Memory B cell (primary cell): Measurements from ENCODE around the gene WDFY4.

Experiments
- ATAC-seq: fragments of 150-1000 bp; cut with Tn5 transposase; 2 replicates; pipeline ENCODE4 v1.10.0; 2021; ENCODE audit warnings: low read depth, mild to moderate bottlenecking, moderate library complexity
- DNase-seq, 2 donors: peaks; one replicate each; pipeline ENCODE4 v3.0.0; 2022; ENCODE audit warnings: low spot score in 2 of 2
- H3K27ac Mint-ChIP-seq: one replicate; pipeline ENCODE4 v1.8.0; 2022; ENCODE audit warnings: mild to moderate bottlenecking, moderate library complexity, mixed read lengths
- H3K27me3 Mint-ChIP-seq: one replicate; pipeline ENCODE4 v1.8.0; 2022; ENCODE audit warnings: mixed read lengths
- H3K36me3 Mint-ChIP-seq: one replicate; pipeline ENCODE4 v1.8.0; 2022; ENCODE audit warnings: mild to moderate bottlenecking, mixed read lengths
- H3K4me1 Mint-ChIP-seq: one replicate; pipeline ENCODE4 v1.8.0; 2022; ENCODE audit warnings: mixed read lengths
- H3K4me3 Mint-ChIP-seq: one replicate; pipeline ENCODE4 v1.8.0; 2022; ENCODE audit warnings: mild to moderate bottlenecking, moderate library complexity, mixed read lengths
- H3K9me3 Mint-ChIP-seq: one replicate; pipeline ENCODE4 v1.8.0; 2022; ENCODE audit warnings: mixed read lengths

WDFY4 gene

DNA sequence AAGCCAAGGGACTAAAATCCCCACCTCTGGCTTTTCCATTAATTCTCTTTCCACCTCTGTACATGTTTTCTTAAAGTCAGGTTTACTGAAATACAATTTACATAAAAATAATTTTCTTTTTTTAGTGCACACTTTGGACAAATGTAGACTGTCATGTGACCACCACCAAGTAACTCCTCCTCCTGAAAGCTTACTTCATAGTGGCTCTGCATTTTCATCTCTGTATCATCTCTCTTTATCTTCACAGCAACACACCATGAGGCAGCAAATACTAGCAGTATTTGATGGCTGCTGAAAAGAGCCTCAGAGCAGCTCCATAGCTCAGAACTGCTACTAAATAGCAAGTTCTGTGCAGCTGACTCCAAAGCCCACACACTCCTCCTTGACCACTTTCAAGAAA, 17.3 kb downstream of the WDFY4 start:
- DNase-seq (no peak), ATAC-seq (peak; percentile 19)
- Mint-ChIP-seq H3K36me3 (peaks cover 18% of the 10 kb centered on the region), H3K4me3 (no peak overlapping the region), H3K27me3 (no peaks in the 10 kb centered on the region), H3K9me3 (no peaks in the 10 kb centered on the region), H3K27ac (peak overlapping the region; percentile 79), H3K4me1 (peaks cover 80% of the 10 kb centered on the region)

DNA sequence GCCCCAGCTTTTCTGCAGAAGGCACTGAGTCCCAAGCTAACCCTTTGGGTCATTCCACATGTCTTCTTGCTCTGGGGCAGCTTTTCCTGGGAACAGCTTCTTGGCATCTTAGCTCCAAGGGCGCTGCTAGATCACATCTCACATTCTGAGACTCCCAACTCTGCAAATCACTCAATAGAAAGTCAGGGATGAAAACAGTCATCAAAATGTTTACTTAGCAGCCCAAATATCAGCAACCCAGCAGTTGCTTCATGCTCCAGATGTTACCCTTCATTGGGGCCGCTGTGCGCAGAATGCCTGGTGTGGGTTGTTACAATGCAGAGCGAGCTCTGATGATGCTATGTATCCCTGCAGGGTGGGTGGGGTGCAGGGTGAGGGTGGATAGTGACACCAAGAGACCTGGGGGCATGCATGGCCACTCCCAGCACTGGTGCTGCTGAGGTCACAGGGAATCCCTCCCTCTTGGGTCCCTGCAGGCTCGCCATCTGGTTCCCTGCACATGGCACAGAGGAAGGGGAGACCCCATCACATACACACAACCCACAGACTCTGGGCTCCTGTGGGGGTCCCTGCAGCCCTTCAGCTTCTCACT, 19.0 kb downstream of the WDFY4 start:
- peaks cover 78% of the 10 kb centered on the region for H3K4me1 Mint-ChIP-seq
- H3K36me3 Mint-ChIP-seq: peaks cover 12% of the 10 kb centered on the region
- no peak for ATAC-seq

DNA sequence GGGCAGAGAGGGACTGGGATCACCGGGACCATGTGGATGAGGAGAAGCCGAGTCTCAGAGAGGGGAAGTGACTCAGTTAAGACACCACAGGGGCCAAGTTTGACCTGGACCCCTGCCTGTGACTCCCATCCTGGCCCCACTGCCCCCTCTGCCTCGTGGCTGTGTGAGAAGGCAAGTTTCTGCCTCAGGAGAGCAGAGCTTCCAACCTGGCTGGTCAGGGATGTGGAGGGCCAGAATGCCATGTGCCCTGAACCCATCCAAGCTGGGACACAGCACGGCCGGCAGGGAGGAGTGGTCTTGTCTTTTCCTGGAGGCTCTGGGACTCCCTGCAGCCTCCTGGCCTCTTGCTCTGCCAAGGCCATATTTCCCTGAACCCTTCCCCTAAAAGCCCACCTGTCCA, 19.5 kb downstream of the WDFY4 start:
- Mint-ChIP-seq H3K27me3 (no peaks in the 10 kb centered on the region), H3K27ac (no peak overlapping the region), H3K4me1 (peaks cover 74% of the 10 kb centered on the region), H3K4me3 (no peak overlapping the region), H3K36me3 (peaks cover 12% of the 10 kb centered on the region), H3K9me3 (no peaks in the 10 kb centered on the region)
- ATAC-seq (no peak), DNase-seq (no peak)

More for the DNA sequence above, 19.0 kb downstream of the WDFY4 start:
- H3K27me3 Mint-ChIP-seq: no peaks in the 10 kb centered on the region
- DNase-seq: no peak
- H3K4me3 Mint-ChIP-seq: no peak overlapping the region
- H3K27ac Mint-ChIP-seq: no peak overlapping the region
- H3K9me3 Mint-ChIP-seq: no peaks in the 10 kb centered on the region

DNA sequence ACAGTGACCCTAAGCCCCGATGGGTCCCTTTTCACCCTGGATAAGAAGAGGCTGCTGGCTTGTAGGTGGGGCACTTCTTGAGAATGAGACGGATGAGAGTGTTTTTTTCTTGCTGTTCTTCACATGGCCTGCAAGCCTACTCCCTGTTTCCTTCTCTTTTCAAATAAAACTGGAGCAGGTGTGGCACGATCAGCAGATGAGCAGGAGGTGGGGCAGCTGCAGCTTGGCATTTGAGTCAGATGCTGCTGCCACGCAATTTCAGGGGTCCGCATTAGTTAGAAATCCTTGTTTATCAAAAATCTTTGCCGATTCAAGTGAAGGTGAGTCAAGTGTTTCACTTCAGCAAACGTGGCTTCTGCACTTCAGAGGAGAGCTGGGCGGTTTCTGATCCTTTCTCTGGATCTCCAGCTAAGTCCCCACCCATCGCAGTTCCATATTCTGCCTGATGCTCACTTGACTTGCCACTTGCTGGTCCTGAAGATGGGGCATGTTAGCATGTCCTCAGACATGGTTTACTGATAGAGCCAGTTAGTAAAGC, 20.8 kb downstream of the WDFY4 start:
- Mint-ChIP-seq H3K9me3 (no peaks in the 10 kb centered on the region), H3K27me3 (no peaks in the 10 kb centered on the region), H3K4me1 (peaks cover 65% of the 10 kb centered on the region), H3K4me3 (peak overlapping the region; percentile 65), H3K27ac (peak overlapping the region; percentile 92), H3K36me3 (peaks cover 14% of the 10 kb centered on the region)
- DNase-seq (no peak), ATAC-seq (peak; percentile 53)

DNA sequence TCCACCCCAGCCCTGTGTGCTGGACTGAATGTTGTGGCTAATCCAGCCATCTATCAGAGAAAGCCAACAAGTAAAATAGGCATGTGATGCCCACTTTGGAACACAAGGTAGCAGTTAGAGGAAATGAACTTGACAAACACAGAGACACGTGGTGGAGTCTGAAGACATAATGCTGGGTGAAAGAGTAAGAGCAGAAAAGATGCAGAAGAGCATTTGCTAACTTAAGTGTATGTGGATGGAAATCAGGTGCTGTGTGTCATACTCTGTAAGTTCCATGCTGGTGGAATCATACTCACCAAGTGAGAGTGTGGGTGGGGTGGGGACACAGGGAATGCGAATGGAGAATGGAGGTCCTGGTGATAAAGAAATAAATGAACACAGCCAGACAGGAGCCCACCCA, 22.8 kb downstream of the WDFY4 start:
- Mint-ChIP-seq H3K4me3 (no peak overlapping the region), H3K27ac (peak overlapping the region; percentile 74), H3K4me1 (peaks cover 53% of the 10 kb centered on the region), H3K9me3 (no peaks in the 10 kb centered on the region), H3K27me3 (no peaks in the 10 kb centered on the region), H3K36me3 (peaks cover 14% of the 10 kb centered on the region)
- no peak for DNase-seq
- ATAC-seq: no peak

DNA sequence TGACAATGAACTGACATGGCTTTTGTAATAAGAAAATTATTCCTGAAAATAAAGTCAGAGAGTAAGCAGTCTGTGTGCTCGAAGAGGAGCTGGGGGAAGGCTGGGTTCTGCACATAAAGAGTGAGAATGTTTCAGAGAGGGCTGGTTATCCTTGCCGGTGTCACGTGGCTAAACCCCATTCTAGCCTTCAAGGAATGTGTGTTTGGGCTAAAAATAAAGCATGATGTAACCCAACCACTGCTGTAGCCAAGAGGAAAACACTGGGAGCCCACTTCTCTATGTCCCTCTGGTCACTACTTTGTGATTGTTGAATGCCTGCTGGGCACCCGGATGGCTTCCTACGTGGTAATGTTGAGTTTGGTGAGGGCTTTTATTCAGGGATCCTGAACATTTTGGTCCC, 23.5 kb downstream of the WDFY4 start:
- H3K27me3 Mint-ChIP-seq: no peaks in the 10 kb centered on the region
- H3K27ac Mint-ChIP-seq: peak overlapping the region; percentile 74
- ATAC-seq (no peak), DNase-seq (no peak)
- peaks cover 50% of the 10 kb centered on the region for H3K4me1 Mint-ChIP-seq
- no peak overlapping the region for H3K4me3 Mint-ChIP-seq
- no peaks in the 10 kb centered on the region for H3K9me3 Mint-ChIP-seq
- H3K36me3 Mint-ChIP-seq: peaks cover 16% of the 10 kb centered on the region

DNA sequence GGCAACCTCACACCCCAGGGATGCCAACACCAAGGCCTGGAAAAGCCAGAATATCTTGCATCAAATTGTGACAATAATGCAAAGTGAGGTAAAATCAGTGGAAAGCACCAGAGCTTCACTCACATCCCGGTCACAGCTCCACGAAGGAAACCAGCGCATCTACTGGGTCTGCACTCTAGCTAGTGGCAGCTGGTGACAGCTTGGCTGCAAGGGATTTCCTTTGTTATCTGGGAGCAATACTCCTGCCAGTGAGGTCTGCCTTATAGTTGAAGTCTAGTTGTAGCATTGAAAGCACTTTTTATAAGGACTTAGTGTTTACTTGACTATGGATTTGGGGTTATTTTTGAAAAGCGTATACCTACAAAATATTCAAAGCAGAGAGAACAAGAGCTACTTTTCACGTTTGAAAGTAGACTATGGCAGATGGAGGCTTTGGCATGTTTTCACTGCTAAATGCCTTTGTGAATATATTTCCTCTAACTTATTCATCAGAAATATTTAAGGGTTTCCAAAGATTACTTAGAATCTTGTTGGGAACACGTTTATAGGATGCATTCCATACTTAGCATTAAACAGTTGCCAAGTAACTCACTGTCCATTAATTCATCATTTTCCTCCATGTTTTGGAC, 26.1 kb downstream of the WDFY4 start:
- no peaks in the 10 kb centered on the region for H3K27me3 Mint-ChIP-seq
- ATAC-seq: no peak
- peaks cover 5% of the 10 kb centered on the region for H3K9me3 Mint-ChIP-seq
- H3K36me3 Mint-ChIP-seq: peaks cover 33% of the 10 kb centered on the region
- DNase-seq: no peak
- H3K4me1 Mint-ChIP-seq: peaks cover 49% of the 10 kb centered on the region
- H3K4me3 Mint-ChIP-seq: no peak overlapping the region
- H3K27ac Mint-ChIP-seq: peak overlapping the region; percentile 45

DNA sequence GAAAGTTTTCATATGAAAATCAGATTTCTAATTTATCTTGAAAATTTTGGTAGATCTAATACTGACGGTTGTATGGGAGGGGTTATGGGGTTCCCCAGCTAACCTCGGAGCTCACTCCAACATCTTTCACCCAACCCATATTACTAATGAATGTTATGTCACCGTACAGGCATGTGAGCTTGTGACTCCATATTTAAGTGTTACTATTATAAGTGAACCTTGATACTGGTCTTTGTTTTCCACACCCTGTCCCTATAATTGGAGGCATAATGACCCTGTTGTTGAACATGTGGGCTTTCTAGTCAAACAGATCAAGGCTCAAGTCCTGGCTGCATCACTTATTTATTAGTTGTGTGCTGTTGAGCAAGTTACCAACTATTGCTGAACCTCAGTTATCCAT, 27.2 kb downstream of the WDFY4 start:
- Mint-ChIP-seq H3K27ac (peak overlapping the region; percentile 45), H3K27me3 (no peaks in the 10 kb centered on the region), H3K9me3 (peaks cover 5% of the 10 kb centered on the region), H3K36me3 (peaks cover 35% of the 10 kb centered on the region), H3K4me1 (peaks cover 49% of the 10 kb centered on the region), H3K4me3 (no peak overlapping the region)
- DNase-seq (no peak), ATAC-seq (peak; percentile 29)

DNA sequence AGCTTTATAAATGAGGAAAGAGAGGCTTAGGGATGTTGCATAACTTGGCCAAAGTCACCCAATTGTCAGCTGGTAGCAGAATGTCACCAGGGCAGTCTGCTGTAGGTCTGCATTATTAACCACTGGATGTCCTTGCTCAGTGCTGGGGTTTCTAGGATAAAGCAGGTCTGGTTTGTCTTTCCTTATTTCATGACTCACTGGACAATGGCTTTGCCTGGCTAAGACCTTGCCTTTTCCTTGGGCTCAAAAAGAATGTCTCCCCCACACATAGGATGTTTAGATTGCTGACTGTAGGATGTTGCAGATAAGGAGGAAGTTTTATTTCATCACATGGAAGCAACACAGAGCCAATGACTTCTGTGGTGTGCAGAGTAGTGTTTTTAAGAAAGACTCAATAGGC, 29.4 kb downstream of the WDFY4 start:
- Mint-ChIP-seq H3K4me1 (peaks cover 39% of the 10 kb centered on the region), H3K27ac (peak overlapping the region; percentile 68), H3K27me3 (no peaks in the 10 kb centered on the region), H3K36me3 (peaks cover 32% of the 10 kb centered on the region), H3K4me3 (no peak overlapping the region), H3K9me3 (peaks cover 5% of the 10 kb centered on the region)
- ATAC-seq (no peak), DNase-seq (no peak)

DNA sequence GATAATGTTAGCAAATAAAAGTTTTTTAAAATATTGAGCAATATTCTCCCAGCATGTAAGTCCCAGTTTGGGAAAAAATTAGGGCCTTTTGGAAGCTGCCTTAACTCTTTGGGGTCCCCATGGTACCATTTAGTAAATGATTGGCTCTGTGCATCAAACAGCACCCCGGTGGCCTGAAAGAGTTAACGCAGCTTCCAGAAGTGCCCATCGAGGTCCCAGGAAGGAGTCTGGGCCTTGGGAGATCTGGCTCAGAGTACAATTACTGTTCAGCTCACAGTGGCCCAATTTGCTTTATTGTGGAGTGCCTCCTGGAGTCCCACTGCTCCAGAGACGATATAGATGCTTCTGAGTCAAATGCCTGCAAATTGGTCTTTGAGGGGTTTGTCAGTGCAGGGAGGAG, 31.7 kb downstream of the WDFY4 start:
- H3K4me3 Mint-ChIP-seq: peak overlapping the region; percentile 37
- H3K27ac Mint-ChIP-seq: peak overlapping the region; percentile 51
- H3K9me3 Mint-ChIP-seq: peaks cover 5% of the 10 kb centered on the region
- no peak for DNase-seq
- peaks cover 30% of the 10 kb centered on the region for H3K36me3 Mint-ChIP-seq
- H3K27me3 Mint-ChIP-seq: no peaks in the 10 kb centered on the region
- ATAC-seq: no peak
- H3K4me1 Mint-ChIP-seq: peaks cover 39% of the 10 kb centered on the region

DNA sequence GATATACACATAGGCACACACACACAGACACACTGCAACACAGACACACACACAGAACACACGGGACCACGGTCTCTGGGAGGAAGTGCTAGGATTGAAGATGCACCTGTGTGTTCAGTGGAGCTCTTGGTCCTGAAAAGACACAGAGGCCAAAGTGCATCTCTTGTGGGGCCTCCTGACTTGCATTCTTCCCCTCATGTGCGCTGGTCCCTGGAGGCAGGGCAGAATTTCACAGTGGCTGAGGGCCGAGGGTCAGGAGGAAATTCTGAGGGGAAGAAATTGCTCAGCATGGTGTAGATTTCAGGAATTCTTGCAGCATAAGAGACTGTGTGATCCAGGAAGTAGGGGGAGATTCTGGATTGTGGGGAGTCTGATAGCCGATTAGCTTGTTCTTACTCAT, 35.9 kb downstream of the WDFY4 start:
- Mint-ChIP-seq H3K27me3 (no peaks in the 10 kb centered on the region), H3K4me1 (peaks cover 25% of the 10 kb centered on the region), H3K27ac (no peak overlapping the region), H3K9me3 (no peaks in the 10 kb centered on the region), H3K36me3 (peaks cover 21% of the 10 kb centered on the region), H3K4me3 (no peak overlapping the region)
- DNase-seq: no peak
- ATAC-seq: no peak

DNA sequence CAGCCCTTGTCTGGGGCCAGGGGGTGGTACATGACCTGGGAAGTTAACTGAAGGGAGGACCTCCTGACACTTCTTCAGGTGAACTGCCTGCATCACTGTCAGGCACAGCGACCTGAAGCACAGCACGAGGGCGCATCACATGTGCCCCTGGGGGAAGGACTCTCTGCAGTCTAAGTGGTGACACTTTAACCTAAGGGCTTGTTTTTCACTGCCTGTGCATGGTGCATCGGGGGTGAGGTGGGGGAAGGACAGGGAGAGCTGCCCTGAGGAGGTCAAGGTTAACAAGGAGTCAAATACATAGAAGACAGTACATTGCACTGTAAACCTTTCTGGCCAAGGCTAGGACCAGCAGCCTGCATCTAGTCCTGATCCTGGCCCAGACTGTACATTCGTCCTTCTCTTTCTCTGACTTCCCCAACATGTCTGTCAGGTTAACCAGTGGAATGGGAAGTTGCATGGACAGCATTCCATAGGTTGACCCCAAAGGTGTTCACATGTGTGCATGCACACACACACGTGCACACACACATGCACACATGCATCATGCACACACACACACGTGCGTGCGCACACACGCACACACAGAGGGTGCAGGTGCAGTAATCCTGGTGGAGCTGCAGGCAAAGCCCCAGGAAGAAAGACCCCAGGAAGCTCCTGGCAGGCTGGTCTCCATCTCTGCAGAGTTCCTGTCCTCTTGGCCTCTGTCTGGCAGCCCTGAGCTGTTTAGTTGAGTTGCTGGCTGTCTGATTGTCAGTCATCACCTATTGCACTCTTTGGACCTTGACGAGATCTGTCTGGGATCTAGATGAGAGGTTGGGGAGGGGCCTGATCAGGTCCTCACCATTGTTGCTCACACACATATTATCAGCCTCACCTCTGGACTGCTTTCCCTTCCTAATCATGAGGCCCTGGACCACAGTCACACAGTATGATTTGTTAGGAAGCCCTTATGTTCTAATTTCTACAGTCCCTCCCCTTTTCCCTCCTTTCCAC, 37.8 kb downstream of the WDFY4 start:
- ATAC-seq (no peak), DNase-seq (no peak)
- no peak overlapping the region for H3K4me3 Mint-ChIP-seq
- no peaks in the 10 kb centered on the region for H3K9me3 Mint-ChIP-seq
- H3K4me1 Mint-ChIP-seq: peaks cover 13% of the 10 kb centered on the region
- no peak overlapping the region for H3K27ac Mint-ChIP-seq
- no peaks in the 10 kb centered on the region for H3K27me3 Mint-ChIP-seq
- H3K36me3 Mint-ChIP-seq: peaks cover 32% of the 10 kb centered on the region

DNA sequence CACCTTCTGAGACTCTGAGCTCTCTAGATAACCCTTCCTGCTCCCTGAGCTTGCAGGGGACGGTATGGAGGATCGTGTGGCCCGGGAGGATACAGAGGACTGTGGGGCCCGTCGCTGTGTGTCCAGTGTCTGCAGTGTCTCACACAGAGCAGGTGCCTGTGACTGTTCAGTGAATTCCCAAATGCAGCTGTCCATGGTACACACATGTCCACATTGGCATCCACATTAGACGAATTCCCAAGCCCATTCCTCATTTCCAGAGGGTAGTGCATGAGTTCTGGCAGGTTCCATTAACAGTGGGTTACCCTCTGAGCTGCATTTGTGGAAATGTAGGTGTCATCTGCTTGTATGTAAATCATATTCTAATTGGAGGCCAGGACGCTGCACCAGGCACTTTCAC, 39.5 kb downstream of the WDFY4 start:
- Mint-ChIP-seq H3K27me3 (no peaks in the 10 kb centered on the region), H3K4me3 (no peak overlapping the region), H3K27ac (peak overlapping the region; percentile 86), H3K36me3 (peaks cover 39% of the 10 kb centered on the region), H3K9me3 (no peaks in the 10 kb centered on the region), H3K4me1 (peaks cover 10% of the 10 kb centered on the region)
- no peak for DNase-seq
- ATAC-seq: no peak

DNA sequence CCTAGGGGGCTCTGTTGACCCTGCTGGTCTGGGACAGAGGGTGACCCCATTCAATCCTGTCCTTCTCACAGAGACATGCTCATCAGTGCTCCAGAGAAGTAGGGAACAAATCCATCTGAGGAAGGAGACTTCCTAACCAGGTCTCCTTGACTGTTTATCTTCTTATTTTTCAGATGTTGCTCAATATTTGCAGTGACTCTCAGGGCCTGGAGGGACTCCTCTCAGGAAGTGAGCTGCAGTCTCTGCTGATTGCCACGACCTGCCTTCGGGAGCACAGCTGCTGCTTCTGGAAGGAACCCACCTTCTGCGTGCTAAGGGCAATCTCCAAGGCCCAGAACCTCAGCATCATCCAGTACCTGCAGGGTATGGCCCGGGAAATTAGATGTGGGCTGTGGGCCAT, 41.0 kb downstream of the WDFY4 start:
- Mint-ChIP-seq H3K27me3 (no peaks in the 10 kb centered on the region), H3K36me3 (peaks cover 45% of the 10 kb centered on the region), H3K4me3 (no peak overlapping the region), H3K27ac (peak overlapping the region; percentile 35), H3K9me3 (no peaks in the 10 kb centered on the region), H3K4me1 (peaks cover 8% of the 10 kb centered on the region)
- no peak for ATAC-seq
- no peak for DNase-seq
